Measurements from ENCODE around the gene IL1B.

IL1B gene

DNA sequence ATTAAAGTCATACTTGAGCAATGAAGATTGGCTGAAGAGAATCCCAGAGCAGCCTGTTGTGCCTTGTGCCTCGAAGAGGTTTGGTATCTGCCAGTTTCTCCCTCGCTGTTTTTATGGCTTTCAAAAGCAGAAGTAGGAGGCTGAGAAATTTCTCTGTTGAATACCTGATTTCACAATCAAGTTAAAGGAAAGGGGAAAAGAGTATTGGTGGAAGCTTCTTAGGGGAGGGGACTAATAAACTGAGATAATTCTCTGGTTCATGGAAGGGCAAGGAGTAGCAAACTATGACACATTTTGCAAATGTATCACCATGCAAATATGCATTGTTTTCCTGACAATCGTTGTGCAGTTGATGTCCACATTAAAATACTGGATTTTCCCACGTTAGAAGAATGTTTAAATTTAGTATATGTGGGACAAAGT lies at the start of gene IL1B:
IL1B (minus strand) TSS at position 85 of the 423 bp plus-strand sequence. CDS start 550 bp downstream, outside the sequence.
- no peak for FAIRE-seq

DNA sequence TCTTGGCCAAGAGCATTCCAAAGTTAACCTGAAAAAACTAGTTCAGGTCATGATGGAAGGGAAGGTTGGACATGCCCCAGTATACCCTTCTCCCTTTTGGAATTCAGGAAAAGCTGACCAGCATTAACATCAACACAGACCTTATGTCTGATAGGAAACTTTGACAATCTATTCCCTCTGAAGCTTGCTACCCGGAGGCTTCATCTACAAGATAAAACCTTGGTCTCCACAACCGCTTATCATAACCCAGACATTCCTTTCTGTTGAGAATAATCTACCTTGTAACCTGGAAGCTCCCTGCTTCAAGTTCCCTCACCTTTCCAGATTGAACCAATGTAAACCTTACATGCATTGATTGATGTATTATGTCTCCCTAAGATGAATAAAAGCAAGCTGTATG lies 49.7 kb upstream of the IL1B start:
- no peak for FAIRE-seq

DNA sequence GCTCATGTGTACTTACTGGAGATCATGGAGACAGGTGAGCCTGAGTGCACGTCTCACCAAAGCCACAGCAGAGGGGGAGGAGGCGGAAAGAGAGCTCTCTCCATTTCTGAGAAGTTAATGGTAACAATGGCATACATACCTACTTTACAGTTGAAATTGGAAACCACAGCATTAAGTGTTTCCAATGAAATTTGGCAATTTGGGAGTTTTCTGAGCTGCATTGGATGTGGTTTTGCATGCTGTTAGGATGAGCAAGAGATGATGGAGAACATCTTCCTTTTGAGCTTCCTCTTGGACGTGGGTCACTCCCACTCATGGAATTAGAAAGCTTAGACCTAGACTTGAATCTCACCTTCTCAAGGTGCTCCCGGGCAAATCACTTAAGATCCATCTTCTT lies 48.9 kb upstream of the IL1B start:
- no peak for FAIRE-seq

DNA sequence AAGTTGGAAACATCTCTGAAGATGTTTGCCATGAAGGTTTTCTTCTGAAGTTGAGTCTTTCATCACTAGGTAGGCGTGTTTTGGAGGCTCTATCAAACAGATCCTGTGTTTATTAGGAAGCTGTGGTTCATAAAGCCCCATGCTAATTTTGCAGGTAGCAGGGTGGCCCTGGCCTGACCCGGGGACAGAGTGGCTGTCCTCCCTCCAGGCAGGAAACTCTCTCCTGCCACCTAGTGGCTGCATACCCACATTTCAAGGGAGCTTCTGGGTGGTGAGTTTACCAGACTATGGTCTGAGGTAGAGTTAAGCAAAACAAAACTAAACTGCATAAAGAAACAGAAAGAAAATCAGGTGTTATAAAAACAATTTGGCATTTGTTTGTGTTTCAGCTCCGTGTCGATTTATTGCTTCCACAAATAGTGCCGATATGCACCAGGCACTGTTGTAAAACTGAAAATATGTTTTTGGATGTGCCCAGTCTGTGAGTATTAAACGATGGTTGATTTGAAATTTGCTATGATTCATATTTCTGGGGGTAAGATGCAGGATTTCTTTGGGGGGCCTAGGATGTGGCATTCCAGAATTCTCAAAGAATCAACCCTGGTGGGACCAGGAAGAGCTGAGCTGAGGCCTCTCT lies 48.4 kb upstream of the IL1B start:
- FAIRE-seq, result no peak

DNA sequence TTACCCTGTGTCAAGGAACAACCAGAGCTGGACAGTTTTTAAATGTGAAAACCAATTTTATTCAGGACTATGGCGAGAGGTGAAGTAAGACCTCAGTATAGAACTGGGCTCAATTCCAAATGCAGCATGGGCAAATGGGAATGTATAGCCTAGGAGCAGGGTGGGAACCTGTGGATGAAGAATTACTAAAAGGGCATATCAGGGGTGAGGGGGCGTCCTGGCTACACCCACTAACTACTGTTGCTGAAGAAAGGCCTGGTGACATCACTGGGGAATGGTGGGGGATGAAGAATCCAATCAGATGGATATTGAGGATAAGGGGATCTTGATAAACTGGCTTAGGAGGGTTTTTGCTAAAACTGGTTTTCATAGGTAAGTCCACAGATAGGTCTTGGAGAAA lies 47.1 kb upstream of the IL1B start:
- no peak for FAIRE-seq

DNA sequence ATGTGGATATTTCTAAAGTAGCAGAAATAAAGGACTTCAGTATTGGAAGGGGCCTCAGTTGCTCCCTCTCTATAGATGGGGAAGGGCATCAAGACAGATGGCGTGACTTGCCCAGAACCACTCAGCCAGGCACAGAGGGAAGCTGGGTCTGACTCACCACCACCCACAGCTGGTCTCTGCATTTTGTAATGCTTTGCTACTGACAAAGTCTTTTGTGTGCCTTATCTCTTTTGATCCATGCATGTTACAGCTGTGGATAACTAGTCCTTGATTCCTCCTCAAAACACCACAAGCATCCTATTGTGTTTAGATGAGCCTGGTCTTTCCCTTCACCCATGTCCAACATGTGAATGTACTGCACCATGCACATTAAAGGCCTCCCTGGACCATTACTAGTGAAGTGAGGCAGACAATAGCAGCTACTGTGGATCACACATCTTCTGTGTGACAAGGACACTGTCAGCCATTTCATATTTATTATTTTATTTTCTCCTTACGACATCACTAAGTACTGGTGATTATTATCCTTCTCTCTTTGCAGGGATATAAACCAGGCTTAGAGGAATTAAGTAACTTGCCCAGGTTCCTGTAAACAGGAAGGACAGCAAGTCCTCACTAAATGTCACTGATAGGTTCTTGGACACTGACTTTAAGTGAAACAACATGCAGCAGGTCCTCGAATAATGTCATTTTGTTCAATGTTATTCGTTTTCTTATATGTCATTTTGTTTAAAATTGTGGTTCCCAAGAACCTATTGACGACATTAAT lies 44.8 kb upstream of the IL1B start:
- no peak for FAIRE-seq

DNA sequence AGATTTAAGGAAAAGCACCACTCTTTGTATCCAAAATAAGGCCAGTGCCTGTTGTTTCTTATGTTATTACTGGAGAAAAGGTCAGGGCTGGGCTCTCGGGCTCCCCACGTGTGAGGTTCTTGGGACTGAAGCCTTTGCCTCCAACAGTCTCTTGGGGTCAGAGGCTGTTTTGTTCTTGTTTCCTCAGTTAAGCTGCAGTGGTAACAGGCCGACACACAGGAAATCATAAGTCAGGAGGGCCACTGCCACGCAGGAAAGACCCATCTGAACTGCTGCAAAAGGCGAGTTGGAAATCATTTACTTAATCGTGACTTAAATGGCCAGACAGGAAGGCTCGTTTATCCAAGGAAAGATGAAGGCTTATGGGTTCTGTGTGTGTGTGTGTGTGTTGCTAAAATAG lies 44.1 kb upstream of the IL1B start:
- no peak for FAIRE-seq

DNA sequence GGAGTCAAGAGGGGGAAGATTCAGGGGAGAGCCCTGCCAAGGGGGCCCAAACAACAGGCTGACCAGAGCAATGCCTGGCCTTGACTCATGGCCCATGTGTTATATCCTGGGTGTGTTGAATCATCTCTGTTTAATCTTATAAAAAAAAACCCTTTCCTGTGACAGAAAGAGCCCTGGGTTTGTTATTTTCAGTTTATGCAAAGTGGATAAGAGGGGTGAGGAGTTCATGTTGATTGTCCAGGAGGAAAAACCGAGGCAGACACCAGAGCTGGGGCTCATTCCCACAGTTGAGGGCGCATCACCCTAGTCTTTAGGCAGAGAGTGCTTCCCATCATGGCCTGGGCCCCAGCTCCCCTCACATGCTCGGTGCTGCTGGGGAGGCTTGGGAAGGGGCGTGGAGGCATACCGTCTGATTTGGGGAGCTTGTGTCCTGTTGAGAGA lies 43.5 kb upstream of the IL1B start:
- no peak for FAIRE-seq

DNA sequence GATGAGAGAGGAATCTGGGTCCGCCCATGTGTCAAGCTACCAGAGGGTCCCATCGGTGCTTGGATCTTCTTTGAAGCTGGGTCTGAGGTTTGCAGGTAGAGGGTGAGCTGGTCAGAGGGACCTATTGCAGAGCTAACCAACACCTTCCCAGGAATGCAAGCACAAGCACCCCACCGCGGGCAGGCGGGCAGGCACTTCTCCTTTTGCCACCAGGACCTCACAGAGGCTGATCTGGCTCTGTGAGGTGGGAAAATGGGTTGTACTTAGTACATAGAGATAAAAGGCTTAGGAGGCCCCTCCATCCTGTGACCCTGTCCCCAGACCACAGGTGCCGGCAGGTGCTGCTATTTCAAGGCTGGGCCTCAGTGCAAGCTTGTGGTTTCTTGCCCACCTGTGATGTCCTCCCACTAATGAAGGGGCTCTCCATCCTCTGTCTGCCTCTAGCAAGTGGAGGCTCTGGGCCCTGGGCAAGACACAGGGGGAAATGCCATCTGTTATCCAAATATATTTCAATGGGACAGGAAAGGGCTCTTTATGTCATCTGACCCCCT lies 43.0 kb upstream of the IL1B start:
- no peak for FAIRE-seq

DNA sequence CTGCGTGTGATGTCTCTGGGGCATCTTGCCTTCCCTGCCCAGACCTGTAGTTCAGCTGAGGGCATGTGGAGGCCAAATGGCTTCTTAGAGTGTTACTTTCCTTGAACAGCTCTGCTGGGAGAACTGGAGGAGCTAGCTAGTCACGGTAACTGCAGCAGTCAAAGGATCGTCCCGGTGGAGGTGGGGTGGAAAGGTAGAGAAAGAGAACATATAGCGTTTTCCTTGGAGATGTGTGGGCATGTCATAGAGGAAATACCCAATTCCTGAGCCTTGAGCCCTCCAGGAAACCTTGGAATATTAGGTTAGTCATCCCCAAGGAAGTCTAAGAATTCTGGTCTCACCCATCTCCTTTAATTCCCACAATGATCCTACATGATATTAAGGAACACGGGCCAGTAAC lies 40.8 kb upstream of the IL1B start:
- FAIRE-seq, result no peak

DNA sequence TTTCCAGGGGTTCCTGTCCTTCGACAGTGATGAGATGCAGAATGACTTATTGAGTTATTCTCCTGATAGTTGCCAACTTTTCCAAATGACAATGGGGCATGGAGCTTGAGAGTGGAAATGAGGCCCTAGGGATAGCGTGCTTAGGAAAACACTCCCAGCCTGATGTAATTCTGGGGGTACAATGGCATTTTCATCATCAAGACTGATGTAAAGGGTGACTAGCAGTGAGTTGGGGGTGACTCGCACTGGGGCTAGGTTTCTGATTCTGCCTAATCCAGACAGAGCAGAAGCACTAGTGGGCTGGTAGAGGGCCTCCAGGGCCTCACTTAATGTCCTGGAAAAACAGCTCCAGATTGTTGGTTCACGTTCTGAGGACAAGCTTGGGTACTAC lies 40.4 kb upstream of the IL1B start:
- FAIRE-seq, result no peak

DNA sequence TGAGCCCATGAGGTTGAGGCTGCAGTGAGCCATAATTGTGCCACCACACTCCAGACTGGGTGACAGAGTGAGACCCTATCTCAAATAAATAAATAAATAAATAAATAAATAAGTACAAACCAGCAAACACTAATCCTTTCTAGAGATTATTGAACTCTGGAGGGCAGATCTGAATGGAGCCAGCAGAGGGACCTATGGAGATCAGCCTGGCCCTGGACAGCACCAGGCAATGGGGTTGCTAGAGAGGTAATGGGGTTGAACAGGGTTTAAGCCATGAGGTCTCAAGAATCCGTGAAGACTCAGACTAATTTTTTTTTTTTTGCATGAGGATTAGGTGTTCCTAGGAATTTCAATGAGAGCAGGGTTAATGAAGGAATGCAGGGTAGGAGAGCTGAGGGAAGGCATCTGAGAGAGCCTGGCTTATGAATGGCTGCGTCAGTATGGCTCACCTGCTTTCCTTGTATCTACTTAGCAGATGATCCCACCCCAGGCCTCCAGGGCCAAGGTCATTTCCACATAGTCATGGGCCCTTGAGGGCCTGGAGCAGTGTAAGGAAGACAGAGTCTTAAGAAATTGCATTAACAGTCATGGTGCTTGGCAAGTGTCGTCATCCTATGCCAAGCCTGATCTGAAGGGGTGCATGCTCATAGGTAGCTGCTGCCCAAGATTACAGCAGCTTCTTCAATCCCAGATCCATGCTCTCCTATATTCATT lies 39.8 kb upstream of the IL1B start:
- FAIRE-seq, result no peak

DNA sequence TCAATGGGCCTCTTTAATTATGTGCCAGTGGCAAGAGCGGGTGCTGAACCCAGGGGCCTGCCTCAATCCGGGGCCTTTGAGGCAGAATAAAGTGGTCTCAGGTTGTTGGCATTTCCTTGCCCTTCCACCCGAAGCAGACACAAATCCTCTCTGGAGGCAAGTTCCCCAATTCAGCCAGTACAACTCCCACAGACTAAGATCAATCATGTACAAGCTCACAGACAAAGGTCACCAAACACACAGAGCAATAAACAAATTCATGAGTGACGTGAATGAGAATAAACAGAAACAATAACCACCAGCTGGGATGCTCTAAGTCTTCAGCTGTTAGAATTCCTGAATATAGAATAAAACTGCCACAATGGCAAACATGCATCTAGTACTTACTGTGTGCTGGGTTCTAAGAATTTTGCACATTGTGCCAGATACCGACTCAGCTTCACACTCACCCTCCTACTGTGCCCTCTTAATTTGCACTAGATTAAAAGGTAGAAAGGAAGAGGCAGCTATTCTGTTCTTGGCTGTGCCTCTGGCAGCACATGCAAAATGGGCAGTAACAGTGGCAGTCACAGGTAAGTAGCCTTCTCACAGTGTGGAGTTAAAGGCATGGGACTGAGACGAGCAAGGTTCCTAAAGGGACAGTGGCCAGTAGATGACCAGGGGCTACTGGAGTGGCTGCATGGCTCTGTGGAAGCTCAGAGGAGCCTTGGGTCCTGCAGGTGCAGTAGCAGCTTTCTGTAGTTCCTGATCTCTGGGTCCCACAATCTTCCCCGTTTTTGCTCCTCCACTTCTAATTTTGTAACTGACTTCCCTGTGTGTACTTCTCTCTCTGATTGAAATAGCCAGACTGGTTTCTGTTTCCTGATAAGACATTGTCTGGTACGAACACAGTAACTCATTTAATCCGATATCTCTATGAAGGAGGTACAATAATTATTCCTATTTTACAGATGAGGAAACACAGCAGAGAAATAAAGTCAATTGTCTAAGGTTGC lies 34.6 kb upstream of the IL1B start:
- no peak for FAIRE-seq

DNA sequence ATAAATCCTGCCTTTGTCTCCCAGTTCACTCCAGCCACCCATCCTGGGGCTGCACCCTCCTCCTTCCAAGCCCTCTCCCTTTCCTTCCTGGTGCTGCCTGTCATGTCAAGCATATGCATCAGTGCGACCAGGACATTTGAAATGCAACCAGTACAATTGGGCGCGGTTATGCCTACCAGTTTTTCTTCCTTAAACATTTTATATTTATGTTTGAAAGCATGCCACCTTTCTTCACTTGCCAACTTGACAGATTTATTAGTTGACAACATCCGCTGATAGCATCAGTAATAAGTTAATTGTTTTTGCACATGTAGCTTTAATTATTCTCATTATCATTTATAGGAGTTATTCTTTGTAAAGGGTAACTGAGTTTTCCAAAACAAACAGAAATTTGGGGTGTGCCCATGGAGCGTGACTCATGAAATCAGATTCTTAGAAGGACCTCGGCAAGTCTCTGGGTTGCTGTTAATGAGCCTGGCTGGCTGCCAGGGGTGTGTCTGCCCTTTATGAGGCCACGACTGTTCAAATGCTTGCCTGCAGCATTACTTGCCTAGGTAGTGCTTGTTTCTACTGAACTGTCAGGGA lies 32.8 kb upstream of the IL1B start:
- no peak for FAIRE-seq

DNA sequence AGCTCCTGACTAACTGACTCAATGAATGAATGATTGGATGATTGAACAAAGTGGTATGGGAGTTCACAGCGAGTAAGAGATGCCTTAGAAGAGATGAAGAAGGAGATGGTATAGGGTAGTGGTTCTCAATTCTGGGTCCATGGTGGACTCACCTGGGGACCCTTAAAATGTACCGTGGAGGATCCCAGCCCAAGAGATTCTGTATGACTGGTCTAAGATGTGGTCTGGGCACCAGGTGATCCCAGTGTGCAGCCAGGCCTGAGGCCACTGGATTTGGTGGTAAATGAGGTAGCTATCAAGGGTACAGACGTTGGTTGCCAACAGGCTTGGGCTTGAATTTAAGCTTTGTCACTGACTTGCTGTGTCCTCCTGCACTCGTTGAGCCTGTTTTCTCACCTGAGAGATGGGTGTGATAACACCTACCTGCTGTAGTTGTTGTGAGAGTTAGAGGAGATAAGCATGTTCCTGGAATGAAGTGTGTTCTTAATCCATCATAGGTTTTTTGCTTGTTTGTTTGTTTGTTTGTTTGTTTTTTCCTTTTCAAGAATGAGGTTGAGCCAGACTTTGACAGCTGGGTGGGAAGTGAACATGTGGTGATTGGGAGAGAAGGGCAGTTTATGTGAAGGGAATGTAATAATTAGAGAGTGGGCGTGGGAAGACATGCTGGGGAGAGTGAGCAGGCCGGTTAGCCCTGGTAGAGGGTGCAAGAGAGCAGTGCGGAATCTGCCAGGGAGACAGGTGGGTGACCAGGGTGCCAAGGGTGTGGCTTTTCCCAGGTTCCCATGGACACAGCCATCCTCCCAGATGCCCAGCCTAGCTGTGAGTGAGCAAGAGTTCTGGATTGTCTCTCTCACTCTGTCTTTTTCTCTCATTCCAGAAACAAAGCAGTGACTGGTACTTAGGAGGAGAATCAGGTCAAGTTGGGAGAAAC lies 31.4 kb upstream of the IL1B start:
- no peak for FAIRE-seq

DNA sequence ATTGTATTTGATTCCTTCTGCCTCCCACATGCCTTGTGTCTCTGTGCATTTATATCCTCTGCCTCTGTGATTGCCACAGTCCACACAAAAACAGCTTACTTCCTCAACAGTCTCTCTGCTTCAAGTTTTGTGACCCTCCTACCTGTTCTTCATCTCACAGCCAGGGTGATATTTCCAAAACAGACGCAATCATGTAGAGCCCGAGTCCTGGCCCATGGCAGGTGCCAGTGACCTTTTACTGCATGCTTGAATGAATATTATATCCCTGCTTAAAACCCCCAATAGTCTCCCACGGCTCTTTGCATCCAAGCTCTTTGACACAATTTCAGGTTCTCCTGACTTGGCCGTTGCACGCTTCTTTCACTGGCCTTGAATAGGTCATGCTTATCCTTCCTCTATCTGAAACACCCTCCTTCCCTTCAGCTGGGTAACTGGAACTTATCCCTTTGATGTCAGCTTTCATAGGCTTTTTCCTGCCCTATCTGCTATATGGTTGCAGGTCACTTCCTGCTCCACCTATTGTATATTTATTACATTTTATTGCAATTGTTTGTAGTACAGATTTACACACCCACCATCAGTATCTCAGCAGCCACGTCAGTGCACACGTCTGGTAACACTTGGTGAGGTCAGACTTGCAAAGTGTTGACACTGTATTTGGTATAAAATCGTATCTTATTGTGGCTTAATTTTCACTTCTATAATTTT lies 29.7 kb upstream of the IL1B start:
- FAIRE-seq, result no peak

DNA sequence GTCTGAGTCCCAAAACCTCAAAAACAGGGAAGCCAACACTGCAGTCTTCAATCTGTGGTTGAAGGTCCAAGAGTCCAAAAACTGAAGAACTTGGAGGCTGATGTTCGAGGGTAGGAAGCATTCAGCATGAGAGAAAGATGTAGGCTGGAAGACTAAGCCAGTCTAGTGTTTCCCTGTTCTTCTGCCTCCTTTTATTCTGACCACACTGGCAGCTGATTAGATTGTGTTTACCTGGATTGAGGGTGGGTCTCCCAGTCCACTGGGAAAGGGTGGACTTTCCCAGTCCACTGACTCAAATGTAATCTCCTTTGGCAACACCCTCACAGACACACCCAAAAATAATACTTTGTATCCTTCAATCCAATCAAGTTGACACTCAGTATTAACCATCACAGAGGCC lies 27.5 kb upstream of the IL1B start:
- no peak for FAIRE-seq

DNA sequence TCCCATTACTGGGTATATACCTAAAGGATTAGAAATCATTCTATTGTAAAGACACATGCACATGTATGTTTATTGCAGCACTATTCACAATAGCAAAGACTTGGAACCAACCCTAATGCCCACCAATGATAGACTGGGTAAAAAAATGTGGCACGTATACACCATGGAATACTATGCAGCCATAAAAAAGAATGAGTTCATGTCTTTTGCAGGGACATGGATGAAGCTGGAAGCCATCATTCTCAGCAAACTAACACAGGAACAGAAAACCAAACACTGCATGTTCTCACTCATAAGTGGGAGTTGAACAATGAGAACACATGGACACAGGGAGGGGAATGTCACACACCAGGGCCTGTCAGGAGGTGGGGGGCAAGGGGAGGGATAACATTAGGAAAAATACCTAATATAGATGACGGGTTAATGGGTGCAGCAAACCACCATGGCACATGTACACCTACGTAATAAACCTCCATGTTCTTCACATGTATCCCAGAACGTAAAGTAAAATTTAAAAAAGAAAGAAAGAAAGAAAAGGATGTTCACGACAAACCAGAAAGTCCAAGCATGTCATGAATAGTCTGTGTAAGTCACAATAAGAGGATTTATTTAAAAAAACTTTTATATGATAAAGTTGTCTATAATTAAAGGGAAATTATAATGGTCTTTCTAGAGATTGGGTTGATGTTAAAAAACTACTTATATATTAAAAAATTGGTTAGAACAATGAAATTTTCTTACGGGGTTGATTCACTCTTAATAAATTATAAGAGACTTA lies 23.0 kb upstream of the IL1B start:
- FAIRE-seq, result peak; percentile 88

DNA sequence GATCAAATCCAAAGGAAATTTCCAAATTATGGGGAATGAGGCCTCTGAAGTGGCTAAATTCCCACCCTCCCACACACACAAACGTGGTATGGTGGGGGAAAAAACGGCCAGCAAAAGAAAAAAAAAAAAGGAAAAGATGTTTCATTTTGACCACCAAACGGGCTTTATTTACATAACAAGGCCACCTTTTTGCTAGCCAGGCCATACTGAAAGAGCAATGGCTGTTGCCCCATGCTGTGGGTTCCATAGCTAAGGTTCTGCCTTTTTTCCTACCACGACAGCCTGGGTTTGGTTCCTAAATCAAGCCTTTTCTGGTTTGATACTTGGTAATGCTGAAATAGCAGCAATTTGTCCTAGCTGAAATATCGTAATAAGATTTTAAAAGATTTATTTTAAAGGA lies 14.0 kb upstream of the IL1B start:
- FAIRE-seq, result no peak

Measured in TTC549 (cell line).